Neural progenitor cell (in vitro differentiated cells): ENCODE measurements around the gene MAPRE3.

Experiments used
- EZH2 ChIP-seq: fragments of 200-600 bp; sonication (generic); IDR thresholded peaks from 2 replicates; pipeline ENCODE4 v1.6.1; 2017; ENCODE audit warnings: antibody characterized with exemption, mild to moderate bottlenecking, moderate library complexity
- EZH2phosphoT487 ChIP-seq: fragments of 200-600 bp; sonication (generic); IDR thresholded peaks from 2 replicates; pipeline ENCODE4 v1.6.1; 2017; ENCODE audit warnings: antibody characterized with exemption
- TF ChIP-seq, protein P1 (sequence below): fragments of 200-600 bp; sonication (generic); IDR thresholded peaks from 2 replicates; pipeline ENCODE4 v1.5.1; 2017; ENCODE audit warnings: antibody characterized with exemption, mild to moderate bottlenecking

GRCh38 chr2:26986576-26986975 lies 16.1 kb downstream of the MAPRE3 start:
- TF ChIP-seq, protein P1, sequence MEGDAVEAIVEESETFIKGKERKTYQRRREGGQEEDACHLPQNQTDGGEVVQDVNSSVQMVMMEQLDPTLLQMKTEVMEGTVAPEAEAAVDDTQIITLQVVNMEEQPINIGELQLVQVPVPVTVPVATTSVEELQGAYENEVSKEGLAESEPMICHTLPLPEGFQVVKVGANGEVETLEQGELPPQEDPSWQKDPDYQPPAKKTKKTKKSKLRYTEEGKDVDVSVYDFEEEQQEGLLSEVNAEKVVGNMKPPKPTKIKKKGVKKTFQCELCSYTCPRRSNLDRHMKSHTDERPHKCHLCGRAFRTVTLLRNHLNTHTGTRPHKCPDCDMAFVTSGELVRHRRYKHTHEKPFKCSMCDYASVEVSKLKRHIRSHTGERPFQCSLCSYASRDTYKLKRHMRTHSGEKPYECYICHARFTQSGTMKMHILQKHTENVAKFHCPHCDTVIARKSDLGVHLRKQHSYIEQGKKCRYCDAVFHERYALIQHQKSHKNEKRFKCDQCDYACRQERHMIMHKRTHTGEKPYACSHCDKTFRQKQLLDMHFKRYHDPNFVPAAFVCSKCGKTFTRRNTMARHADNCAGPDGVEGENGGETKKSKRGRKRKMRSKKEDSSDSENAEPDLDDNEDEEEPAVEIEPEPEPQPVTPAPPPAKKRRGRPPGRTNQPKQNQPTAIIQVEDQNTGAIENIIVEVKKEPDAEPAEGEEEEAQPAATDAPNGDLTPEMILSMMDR = no peak
- TF ChIP-seq EZH2 (no peak), EZH2phosphoT487 (no peak)
